HG03521 (cell line): Measurements from ENCODE around the gene TFDP1.

ENCODE experiments used
- ATAC-seq: cut with Tn5 transposase; IDR thresholded peaks from one replicate; pipeline ENCODE4 v1.9.1; 2021; ENCODE audit warnings: mild to moderate bottlenecking, moderate library complexity; ENCODE audit not compliant: unreplicated experiment

TFDP1 gene

GRCh38 chr13:113660066-113660465 lies 75.5 kb downstream of the TFDP1 start:
- no peak for ATAC-seq

DNA sequence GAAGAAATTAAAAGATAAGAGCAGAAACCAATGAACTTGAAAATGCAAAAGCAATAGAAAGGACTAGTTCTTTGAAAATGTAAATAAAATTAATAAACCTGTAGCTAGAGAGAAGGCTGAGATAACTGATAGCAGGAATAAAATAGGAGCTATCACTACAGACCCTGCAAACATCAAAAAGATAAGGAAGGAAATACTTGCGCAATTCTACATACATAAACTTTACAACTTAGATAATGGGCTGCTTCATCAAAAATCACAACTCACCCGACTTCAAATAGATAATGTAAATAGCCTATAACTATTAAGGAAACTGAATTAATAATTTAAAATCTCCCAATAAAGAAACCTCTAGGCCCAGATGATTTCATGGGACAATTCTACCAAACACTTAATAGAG lies 77.0 kb downstream of the TFDP1 start:
- no peak for ATAC-seq

DNA sequence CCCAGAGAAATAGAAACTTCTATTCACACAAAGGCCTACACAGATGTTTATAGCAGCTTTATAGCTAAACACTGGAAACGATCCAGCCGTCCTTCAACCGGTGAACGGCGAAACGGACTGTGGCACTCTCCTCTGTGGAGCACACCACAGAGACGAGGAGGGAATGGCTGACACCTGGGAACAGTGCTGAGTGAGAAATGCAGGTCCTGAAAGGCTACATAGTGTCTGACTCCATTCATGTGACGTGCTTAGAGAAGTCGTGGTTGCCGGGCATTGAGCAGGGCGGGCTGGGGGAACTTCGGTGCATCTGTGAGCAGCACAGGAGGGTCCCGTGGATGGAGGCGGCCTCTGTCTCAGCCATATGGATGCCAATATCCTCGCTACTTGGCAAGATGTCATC lies 79.4 kb downstream of the TFDP1 start:
- no peak for ATAC-seq

- no peak for ATAC-seq
These were observed 80.4 kb downstream of the TFDP1 start for GRCh38 chr13:113664751-113665596.

DNA sequence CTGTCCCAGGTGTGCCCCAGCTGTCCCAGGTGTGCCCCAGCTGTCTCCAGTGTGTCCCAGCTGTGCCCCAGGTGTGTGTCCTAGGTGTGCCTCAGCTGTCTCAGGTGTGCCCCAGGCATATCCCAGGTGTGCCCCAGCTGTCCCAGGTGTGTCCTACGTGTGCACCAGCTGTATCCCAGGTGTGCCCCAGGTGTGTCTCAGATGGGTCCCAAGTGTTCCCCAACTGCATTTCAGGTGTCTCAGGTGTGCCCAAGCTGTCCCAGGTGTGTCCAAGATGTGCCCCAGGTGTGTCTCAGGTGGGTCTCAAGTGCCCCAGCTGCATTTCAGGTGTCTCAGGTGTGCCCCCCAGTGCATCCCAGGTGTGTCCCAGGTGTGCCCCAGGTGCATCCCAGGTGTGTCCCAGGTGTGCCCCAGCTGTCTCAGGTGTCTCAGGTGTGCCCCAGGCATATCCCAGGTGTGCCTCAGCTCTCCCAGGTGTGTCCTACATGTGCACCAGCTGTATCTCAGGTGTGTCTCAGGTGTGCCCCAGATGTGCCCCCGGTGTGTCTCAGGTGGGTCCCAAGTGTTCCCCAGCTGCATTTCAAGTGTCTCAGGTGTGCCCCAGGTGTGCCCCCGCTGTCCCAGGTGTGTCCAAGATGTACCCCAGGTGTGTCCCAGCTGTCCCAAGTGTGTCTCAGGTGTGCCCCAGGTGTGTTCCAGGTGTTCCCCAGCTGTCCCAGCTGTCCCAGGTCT lies 81.2 kb downstream of the TFDP1 start:
- ATAC-seq = no peak

DNA sequence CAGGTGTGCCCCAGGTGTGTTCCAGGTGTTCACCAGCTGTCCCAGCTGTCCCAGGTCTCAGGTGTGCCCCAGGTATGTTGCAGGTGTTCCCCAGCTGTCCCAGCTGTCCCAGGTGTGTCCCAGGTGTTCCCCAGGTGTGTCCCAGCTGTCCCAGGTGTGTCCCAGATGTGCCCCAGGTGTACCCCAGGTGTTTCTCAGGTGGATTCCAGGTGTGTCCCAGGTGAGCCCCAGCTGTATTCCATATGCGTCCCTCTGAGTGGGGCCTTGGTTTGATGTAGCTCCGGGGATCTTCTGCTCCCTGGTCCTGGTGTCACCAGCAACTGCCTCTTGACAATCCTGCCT lies 81.7 kb downstream of the TFDP1 start:
- ATAC-seq = no peak

DNA sequence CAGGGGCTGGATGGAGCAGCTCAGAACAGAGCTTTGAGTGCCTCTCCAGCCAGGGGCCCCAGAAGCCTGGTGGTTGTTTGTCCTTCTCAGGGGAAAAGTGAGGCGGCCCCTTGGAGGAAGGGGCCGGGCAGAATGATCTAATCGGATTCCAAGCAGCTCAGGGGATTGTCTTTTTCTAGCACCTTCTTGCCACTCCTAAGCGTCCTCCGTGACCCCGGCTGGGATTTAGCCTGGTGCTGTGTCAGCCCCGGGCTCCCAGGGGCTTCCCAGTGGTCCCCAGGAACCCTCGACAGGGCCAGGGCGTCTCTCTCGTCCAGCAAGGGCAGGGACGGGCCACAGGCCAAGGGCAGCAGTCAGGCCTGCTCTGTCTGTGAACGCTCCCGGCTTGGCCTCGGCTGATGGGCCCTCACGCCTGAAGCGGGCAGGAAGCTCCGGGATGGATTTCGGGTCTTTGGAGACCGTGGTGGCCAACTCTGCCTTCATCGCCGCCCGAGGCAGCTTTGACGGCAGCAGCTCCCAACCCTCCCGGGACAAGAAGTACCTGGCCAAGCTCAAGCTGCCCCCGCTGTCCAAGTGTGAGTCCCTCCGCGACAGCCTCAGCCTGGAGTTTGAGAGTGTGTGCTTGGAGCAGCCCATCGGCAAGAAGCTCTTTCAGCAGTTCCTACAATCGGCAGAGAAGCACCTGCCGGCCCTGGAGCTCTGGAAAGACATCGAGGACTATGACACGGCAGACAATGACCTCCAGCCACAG lies 82.6 kb downstream of the TFDP1 start, which contains the start of gene GRK1:
TSS of gene GRK1 (plus strand) at position 269 of the 751 bp plus-strand sequence. CDS start at position 437, 168 bp downstream.
- ATAC-seq = no peak

GRCh38 chr13:113667771-113668490 lies 83.4 kb downstream of the TFDP1 start:
- ATAC-seq = no peak

DNA sequence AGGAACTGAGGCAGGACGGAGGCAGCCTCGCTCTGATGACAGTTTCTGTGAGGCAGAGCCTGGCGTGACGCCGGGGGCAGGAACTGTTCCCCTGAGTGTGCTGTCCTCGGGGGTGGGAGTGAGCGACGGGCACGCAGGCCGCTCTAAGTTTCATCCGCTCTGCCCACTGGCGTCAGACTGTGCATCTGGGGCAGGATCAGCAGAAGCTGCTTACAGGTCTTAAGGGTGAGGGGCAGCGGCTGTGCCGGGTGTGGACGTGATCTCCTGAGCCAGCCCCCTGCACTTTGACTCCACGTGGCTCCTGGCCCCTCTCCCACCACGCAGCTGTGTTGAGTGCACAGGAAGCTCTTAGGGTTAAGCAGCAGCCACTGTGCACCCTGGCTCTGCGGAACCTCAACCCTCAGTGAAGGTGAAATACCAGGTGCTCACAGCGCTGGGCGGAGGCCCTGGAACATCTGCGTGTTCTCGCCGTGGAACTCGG lies 84.0 kb downstream of the TFDP1 start:
- no peak for ATAC-seq

- no peak for ATAC-seq
These were observed 84.7 kb downstream of the TFDP1 start for GRCh38 chr13:113669231-113669754.

DNA sequence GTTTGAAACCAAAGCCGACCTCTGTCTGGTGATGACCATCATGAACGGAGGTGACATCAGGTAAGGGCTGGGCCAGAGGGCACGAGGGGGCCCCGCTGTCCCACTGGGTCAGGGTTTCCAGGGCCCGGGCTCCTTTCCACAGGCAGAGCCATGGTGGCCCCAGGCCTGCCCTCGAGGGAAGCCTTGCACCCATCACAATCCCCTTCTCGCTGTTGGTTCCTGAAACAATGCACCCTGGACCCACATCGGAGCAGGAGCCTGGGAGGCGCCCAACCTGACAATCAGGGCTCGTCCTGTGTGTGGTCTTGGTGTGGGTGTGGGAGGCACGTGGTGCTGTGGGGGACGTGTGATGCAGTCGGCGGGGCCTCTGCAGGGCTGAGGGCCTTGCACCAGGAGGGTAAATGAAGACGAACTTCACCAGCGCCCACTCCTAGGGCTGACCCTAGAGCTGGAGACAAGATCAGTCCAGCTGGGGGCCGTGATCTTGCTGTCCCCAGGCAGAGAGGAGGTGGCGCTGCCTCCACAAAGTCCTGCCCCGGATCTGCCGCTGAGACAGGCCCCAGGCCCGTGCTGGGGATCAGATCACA lies 85.3 kb downstream of the TFDP1 start:
- ATAC-seq = no peak

GRCh38 chr13:113670541-113670940 lies 86.0 kb downstream of the TFDP1 start:
- ATAC-seq = no peak

DNA sequence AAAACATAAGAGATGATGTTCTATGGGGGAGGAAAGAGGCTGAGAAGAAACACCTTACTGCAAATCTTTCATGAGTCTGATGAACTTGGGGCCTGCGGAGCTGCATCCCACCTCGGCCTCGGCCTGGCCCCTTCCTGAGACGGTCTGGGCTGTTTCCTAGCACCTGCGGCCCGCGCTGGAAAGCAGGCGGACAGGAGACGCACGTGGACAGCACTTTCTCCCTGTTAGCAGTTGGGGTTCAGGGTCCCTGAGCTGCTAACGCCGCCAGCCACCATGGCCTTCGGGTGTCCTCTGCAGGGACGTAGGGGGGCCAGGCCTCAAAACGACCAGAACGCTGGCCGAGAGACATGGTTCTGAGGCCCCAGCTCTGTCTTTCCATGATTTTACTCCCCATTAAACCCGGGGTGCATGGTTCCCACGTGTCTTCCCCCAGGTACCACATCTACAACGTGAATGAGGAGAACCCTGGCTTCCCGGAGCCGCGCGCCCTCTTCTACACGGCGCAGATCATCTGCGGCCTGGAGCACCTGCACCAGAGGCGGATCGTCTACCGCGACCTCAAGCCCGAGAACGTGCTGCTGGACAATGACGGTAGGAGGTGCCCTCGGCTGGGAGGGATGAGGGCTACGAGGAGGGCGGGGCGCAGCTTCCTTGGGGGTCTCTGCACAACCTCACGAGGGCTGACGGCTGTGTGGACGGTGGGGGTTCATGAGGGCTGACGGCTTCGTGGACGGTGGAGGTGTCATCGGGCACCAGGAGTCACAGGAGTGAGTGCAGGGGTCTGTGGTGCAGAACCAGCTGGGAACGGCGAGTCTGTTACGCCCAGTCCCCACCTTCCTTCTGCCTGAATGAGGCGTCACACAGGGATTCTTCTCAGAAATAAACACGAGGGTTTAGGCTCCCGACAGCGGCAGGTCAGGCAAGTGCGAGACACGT lies 86.8 kb downstream of the TFDP1 start:
- no peak for ATAC-seq

- no peak for ATAC-seq
These were observed 87.6 kb downstream of the TFDP1 start for GRCh38 chr13:113672002-113672651.
